Superior temporal gyrus (tissue), 1 donor: Measurements from ENCODE around the gene TRIM59.

Experiments used
- DNase-seq: peaks from one replicate; pipeline ENCODE4 v3.0.0-alpha.2; 2016; ENCODE audit errors: extremely low spot score

The TRIM59 gene, protein sequence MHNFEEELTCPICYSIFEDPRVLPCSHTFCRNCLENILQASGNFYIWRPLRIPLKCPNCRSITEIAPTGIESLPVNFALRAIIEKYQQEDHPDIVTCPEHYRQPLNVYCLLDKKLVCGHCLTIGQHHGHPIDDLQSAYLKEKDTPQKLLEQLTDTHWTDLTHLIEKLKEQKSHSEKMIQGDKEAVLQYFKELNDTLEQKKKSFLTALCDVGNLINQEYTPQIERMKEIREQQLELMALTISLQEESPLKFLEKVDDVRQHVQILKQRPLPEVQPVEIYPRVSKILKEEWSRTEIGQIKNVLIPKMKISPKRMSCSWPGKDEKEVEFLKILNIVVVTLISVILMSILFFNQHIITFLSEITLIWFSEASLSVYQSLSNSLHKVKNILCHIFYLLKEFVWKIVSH

DNA sequence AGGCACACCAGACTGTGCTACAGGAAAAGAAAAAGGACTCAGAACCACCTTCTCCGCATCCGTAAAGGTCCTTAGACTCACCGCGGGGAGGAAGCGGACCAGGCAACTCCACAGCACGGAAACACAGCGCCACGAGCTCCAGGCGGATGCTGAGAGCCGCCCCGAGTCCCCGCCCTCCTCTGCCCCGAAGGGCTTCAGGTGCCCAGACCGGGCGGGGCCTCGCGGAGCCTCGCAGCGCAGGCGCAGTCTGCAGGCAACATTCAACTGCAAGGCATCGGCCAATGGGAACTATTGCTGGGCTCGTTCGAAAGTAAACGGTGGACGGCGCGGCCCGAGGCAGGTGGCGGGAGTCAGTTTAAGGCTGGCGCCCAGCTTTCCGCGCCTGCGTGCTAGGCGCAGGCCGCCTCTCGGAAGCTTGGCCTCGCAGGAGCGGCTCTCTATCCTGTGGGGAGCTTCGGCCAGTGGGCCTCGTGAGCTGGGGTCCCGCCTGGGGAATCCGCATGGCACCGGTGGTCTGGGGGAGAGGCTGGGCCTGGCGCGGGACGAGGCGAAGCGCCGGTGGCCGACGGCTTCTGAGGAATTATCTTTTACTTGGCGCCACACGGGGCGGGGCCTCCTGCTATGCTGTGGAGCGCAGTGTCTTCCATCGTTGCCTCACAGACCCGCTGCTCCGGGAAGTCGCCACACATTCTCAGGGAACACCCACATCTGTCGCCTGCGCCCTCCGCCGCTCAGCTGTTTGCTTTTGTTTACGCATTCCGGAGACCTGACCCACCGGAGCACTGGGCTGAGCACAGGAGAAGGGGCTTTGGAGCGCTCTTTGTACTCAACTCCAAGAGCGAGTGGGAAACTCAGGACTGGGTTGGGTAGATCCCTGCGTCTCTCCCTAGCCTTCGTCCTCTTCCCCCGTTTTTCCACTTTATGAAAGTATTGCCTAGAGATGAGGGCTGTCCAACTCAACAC is at the start of gene TRIM59:
TSS of gene TRIM59 (minus strand) at position 151 of the 963 bp plus-strand sequence. CDS start 10,603 bp downstream, outside the sequence.
- peak; percentile 81 for DNase-seq

DNA sequence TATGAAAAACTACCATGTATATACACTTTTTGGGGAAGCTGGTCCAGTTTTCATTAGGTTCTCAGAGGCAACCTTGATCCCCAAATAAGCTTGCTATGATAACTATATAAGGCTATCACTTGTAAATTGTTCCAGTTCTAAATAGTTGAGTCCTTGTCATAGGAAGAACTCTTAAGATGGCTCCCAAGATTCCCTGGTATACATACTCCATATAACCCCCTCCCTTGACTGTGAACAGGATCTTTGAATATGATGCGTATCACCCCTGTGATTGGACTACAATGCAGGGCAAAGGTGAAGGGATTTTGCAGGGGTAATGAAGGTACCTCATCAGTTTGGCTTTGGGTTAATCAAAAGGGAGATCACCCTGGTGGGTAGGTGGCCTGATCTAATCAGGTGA is 48.6 kb upstream of the TRIM59 start:
- no peak for DNase-seq

DNA sequence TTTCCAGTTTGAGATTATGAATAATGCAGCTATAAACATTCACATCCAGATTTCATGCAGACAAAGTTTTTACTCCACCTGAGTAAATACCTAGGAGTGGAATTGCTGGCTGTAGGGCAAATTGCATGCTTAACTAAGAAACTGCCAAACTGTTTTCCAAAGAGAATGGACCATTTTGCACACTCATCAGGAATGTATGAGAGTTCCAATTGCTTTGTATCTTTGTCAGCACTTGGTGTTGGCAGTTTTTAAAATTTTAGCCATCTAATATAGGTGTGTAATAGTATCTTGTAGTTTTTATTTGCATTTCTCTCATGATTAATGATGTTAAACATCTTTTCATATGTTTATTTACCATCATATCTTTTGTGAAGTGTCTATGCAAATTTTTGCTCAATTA is 40.6 kb upstream of the TRIM59 start:
- DNase-seq = no peak

DNA sequence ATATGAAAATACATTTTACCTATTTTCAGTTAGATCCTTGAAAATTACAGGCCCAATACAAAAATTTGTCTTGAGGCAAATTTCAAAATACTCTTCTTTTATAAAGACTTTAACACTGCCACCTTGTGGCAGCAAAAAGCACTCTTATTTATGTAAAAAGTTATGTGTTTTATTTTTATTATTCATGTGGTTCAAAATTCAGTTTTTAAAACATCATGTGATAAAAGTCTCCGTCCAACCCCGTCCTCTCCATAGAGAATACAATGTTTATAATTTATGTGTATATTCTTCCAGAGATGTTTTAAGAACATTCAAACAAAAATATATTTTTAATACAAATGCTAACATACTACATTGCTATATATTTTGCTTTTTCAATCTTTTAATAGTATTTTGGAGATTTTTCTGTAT is 36.9 kb upstream of the TRIM59 start:
- DNase-seq = peak; percentile 84

DNA sequence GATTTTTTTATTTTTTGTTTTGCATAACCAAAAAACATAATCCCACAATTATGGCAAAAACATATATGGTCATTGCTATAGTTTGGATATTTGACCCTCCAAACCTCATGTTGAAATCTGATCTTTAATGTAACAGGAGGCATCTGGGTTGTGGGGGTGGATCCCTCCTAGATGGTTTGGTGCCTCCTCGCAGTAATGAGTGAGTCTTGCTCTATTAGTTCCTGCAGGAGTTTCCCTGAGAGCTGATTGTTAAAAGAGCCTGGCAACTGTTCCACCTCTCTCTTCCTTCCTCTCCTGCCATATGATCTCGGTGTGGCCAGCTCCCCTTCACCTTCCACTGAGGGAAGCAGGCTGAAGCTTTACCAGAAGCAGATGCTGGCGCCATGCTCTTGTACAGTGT is 33.2 kb upstream of the TRIM59 start:
- DNase-seq = no peak

DNA sequence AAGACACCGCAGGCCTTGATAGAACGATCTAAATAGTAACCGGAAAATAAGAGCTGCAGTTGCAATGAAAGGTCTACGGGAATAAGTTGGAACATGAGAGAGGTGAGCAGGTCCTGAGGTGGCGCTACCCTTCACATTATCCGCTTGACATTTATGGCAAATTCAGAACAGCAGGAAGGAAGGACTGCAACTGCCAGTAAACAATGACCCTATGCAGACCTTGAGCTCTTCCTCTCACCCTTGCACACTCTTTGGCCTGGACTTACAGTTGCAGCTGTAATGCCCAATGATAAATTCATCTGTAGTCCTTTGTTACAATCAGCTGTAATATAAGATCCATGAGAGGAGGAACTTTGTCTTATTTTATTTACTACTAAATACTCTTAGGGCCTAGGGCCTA is 32.3 kb upstream of the TRIM59 start:
- DNase-seq = no peak

DNA sequence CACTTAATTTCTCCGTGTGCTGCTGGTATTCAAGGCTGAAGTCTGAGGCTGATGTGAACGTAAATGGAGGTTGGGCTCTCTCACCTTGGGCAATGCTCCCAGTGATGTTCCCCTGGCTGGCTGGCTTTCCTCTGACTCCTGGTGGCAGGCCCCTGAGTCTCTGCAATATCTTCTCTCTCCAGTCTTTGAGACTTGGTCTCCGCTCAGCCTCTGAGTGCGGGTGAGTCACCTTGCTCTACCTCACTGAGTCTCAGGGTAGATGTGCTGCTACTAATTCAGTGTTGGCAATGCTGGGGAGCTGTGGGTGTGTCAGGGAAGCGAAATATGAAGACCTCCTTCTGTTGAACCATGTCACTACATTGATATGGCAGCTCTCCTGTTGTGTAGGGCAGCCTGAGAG is 31.3 kb upstream of the TRIM59 start:
- DNase-seq = no peak

DNA sequence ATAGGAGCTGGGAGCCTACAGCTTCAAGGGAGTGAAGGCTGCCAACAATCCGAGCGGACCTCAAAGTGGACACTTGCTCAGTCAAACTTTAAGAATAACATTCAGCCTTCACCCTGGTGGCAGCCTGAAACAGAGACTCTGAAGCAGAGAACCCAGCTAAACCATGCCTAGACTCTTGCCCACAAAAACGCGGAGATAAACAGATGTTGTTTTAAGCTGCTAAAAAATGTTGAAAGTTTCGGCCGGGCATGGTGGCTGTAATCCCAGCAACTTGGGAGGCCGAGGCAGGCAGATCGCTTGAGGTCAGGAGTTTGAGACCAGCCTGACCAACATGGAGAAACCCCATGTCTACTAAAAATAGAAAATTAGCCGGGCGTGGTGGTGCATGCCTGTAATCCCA is 29.8 kb upstream of the TRIM59 start:
- DNase-seq = no peak

DNA sequence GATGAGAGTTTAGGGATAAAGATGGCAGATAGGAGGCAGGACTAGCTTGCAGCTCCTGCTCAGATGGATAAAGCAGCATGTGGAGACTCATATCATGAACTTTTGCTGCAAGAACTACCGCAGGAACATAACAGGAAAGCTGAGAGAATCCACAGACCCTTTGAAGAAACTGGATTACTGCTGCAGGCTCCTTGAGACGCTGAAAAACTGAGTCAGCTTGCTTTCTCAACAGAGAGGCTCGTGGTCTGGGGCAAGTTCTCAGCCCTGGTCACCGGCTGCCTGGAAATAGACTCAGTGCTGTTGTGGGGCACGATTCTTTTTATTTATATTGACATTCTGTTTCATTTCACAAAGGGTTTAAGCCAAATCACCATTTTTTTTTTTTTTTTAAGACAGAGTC is 28.8 kb upstream of the TRIM59 start:
- no peak for DNase-seq

DNA sequence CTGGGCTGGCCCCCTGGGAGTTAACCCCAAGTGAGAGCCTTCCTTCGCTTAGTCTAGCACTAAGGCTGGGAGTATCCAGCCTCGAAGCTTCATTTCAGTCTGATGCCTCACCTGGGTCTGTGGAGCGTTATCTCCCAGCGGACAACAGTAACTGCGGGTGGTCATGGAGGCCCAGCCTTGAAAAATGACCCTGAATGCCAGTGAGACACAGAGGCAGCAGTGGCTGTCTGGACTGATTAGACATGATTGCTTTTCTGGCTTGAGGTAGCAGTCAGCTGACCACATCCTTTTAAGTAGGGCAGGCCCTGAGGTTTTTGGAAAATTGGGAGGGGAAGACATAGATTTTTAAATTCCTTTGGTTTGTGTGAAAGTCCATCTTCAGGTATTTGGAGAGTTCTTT is 28.2 kb upstream of the TRIM59 start:
- DNase-seq = no peak

DNA sequence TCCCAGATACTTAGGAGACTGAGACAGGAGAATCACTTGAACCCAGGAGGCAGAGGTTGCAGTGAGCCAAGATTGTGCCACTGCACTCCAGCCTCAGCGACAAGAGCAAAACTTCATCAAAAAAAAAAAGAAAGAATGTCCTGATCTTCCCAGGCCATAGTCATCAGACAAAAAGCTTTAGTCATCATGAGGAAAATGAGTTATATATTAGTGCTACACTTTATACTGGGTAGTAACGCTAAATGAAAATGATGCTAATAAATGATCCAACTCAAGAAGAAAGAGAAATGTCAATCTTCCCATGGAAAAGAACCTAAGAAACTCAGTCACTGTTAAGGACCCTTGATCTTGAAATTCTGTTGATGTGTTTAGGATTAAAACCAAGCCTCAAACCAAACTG is 26.3 kb upstream of the TRIM59 start:
- no peak for DNase-seq

DNA sequence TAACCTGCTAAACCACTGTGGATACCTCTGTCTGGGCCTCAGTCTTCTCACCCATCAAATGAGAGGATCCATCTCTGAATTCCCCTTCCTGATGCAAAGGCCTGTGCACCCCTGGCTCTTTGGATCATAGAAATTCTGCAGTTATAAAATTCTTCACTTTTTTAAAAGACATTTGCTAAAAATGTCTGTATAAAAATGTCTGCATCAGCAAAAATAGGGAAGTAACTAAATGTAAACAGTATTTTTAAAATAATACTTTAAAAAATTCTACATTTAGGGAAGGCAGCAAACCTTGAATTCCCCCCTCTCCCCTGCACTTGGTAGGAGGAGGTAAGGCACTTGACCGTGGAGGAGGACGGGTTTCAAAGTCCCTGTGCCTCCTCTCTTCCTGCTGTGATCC is 25.6 kb upstream of the TRIM59 start:
- no peak for DNase-seq

DNA sequence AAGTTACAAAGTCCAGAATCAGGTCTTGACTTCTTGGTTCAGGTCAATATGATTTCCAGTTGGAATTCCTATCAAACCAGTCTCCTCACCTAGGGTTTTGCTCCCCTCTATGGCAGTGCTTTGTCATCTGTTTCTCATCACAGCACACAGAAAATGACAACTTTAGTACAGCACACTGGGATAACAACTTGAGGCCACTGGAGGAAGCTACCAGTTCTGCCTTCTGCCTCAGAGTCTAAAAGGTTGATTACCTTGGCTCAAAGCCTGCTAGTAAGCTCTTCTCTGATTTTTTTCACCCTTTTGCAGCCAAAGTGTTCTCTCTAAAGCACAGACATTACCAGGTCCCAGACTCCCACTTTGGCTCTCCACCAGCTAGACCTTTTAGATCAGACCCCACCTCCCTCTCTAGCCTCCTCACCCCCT is 24.8 kb upstream of the TRIM59 start:
- DNase-seq = no peak

DNA sequence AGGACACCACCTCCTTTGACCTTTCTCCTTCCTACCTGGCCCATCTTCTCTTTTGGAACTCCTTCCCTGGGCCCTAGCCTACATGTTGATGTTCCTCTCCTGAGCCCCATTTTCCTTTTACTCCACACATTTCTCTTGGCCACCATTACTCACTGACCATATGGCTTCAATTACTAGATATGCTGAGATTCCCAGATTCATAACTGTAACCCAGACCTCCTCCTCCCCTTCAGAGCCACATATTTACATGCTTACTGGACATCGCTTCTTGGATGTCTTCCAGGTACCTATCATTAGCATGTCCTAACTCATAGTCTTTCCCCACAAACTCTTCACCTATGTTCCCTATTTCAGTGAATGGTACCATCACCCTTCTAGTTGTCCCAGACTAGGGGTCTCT is 24.4 kb upstream of the TRIM59 start:
- DNase-seq = no peak

DNA sequence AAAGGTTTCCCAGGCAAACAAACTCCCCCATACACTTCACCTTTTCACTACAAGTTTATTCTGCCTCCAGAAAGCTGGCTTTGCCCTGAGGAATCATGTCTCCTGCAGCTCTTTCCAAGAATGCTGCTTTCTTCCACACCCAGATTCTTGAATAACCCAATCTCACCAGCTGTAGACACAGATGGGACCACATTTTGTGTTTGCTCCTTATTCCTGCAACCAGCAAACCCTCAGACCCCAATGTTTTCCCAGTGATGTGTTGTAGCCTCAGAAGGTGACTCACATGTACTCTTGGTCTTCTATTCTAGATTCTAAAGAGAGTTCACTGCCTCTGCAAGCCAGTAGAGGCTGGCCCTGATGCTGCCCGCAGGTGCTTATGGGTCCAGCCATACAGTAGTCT is 23.6 kb upstream of the TRIM59 start:
- no peak for DNase-seq

DNA sequence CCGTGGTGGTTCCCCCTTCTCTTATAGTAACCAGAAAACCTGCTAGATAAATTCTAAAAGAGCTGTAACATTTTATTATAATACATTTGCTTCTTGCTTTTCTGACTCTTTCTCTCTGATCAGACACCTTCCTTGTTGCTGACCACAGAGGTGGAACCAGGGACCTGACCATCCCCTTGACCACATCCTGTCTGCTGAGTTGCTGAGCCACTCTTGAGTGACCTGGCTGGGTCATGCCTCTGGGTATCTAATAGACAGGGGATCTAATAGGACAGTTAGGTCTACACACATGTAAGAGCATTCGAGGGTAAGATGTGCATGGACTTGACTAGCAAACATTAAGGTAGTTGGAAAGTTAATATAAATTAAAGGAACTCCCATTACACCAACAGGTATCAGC is 22.8 kb upstream of the TRIM59 start:
- DNase-seq = no peak

DNA sequence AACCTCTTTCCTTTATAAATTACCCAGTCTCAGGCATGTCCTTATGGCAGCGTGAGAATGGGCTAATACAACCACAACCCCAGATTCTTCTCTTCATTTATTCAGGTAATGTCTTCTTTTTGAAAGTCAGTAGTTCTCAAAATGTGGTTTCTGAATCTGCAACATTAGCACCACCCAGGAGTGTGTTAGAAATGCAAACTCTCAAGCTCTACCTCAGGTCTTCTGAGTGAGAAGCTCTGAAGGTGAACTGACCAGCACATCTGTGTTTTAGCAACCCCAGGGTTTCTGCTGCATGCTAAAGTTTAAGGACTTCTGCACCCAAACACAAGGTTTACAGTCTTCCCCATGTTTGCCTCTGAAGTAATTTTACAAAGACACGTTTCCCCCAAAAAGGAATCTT is 22.3 kb upstream of the TRIM59 start:
- no peak for DNase-seq

DNA sequence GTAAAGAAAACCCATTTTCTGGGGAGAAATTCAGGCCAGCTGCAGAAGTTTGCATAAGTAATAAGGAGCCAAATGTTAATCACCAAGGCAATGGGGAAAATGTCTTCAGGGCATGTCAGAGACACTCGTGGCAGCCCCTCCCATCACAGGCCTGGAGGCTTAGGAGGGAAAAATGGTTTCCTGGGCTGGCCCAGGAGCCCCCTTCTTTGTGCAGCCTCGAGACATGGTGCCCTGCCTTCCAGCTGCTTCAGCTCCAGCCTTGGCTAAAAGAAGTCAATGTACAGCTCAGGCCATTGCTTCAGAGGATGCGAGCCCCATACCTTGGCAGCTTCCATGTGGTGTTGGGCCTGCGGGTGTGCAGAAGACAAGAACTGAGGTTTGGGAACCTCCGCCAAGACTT is 20.6 kb upstream of the TRIM59 start:
- DNase-seq = no peak

DNA sequence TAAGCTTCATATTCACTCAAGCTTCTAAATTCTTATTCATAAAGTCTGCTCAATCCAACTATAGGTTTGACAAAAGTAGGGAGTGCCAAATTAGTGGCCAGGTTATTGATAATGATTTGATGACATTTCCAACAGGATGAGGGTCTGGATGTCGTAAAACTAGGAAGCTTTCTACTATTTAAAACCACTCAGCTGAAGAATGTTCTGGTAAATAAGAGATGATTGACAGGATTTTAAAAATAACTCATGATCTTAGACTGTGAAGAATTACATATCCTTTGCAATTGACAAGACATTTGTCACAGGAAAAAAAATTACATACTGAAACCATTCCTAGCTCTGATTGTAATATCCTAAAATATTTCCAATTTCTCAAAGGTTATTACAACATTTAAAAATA is 15.4 kb upstream of the TRIM59 start:
- DNase-seq = no peak

DNA sequence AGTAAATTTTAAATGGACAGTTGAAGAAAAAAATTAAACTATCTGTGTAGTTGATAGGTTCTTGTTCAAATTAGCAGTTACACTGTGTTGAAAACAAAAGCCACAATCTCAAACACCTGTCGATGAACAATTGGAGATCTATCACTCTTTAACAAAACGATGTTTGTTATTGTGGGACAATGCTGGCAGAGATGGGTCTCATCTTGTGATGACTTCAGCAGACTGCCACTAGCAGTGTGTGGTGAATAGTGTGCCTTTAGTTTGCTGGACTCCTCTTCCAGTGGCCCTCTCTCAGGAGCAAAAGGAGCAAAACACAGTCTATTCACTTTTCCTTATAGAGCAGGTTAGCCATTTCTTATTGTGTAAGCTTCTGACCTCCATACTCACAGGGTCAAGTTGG is 14.7 kb upstream of the TRIM59 start:
- DNase-seq = peak; percentile 98

DNA sequence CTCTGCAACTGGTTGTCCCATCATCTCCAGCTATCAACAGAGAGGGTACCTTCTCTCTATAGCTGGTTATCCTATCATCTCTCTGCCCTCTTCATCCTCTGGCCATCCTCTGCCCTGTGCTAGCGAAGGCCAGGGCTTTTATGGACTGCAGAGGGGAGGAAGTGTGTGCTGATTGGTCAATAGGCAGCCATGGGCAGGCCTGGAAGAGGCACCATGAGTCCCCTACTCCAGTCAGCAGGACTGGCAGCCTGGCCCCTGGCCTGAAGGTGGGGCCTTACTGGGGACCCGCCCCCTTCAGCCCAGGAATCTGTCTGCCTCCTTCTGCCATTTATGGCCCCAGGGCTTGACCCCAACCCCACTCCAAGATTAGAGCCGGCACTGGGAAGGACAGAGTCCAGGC is 10.4 kb upstream of the TRIM59 start:
- no peak for DNase-seq

DNA sequence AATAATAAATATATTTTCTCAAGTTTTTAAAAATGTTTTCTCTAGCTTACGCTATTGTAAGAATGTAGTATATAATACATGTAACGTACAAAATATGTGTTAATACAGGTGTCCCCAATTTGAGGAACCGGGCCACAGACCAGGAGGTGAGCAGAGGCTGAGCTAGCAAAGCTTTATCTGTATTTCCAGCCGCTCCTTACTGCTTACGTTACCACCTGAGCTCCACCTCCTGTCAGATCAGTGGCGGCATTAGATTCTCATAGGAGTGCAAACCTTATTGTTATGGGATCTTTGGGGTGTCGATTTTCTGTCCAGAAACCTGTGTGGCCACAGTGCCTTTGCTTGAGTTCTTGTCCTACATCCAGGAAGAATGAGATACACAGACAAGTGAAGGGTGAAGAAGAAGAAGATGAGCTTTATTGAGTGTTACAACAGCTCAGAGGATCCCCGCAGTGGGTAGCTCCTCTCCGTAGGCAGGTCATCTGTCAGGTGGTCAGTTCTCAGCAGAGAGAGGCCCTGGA is 9.9 kb upstream of the TRIM59 start:
- no peak for DNase-seq

DNA sequence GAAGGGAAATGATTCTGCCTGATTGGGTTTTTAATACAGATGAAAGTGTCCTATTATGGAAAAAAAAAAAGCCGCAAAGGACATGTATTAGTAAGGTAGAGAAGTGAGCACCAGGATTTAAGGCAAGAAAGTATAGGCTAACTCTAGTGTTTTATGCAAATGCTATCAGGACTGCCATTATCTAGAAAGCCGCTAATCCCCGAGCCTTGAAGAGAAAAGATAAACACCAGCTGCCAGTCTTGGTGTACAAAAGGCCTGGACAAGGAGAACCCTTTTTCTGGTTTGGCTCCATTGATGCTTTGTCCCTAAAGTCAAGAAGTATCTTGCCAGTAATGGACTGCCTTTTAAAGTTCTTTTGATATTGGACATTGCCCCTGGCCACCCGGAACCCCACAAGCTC is 8.6 kb upstream of the TRIM59 start:
- DNase-seq = no peak
